HG03159 (cell line): ENCODE data around the gene RTRAF.

ENCODE experiments used
- ATAC-seq: cut with Tn5 transposase; IDR thresholded peaks from one replicate; pipeline ENCODE4 v1.9.1; 2021; ENCODE audit warnings: mild to moderate bottlenecking, moderate library complexity; ENCODE audit not compliant: unreplicated experiment

The RTRAF gene

GRCh38 chr14:51989293-51990234 is at the start of gene RTRAF:
RTRAF (plus strand) TSS chr14:51989546; CDS start chr14:51989640, 94 bp downstream.
- peak; percentile 92 for ATAC-seq

GRCh38 chr14:51939755-51940301 is 49.5 kb upstream of the RTRAF start:
- no peak for ATAC-seq

DNA sequence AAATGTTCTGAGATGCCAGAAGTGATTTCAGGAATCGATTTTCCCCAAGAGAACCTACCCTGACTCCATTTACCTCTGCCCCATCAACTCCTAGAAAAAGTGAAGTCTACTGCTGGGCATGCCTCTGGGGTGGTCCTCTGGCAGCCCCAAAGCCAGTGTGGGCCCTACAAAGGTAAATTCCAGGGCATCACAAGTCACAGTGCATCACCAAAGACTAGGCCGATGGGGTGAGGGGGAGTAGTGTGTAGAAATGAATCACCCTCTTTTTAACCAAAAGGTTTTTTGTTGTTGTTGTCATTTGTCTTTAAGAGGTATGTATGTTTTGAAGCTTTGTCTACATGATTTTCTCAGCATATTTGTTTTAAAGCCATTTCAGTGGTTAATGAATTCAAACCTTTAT is 46.4 kb upstream of the RTRAF start:
- ATAC-seq: no peak

- no peak for ATAC-seq
Observed at GRCh38 chr14:51950007-51950406, 39.3 kb upstream of the RTRAF start.

DNA sequence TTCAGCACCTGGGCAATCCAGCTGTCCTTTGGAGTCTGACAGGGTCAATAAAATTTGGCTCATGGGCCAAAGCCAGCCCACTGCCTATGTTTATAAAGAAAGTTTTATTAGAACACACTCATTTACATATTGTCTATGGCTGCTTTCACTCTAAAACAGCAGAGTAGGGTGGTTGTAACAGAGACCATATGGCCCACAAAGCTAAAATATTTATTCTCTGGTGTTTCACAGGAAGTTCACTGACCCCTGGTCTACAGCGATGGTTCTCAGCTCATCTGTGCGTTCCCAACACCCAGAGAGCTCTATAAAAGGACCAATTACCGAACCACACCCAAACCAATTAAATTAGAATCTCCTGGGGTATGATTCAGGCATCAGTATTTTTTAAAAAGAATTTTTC is 37.7 kb upstream of the RTRAF start:
- no peak for ATAC-seq

GRCh38 chr14:51954031-51954430 is 35.3 kb upstream of the RTRAF start:
- no peak for ATAC-seq

- ATAC-seq: no peak
Observed at GRCh38 chr14:51954657-51955056, 34.7 kb upstream of the RTRAF start.

DNA sequence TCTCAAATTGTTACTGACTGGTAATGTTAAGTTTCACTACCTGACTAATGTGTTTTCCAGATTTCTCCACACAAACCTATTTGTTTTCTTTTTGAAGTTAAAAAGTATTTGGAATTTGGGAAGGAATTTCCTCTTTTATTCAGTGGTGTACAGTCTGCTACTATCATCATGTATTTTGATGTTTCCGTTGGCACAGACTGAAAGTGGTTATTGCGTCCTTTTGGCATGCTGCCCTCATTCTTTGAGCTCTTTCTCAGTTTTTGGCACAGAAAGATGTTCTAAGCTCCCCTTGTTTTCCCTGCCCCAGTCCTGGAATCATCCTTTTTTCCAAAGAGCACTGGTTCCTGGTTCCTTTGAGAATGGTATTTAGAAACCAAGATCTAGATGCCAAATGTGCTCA is 31.4 kb upstream of the RTRAF start:
- ATAC-seq: no peak

GRCh38 chr14:51959928-51960327 is 29.4 kb upstream of the RTRAF start:
- ATAC-seq: no peak

DNA sequence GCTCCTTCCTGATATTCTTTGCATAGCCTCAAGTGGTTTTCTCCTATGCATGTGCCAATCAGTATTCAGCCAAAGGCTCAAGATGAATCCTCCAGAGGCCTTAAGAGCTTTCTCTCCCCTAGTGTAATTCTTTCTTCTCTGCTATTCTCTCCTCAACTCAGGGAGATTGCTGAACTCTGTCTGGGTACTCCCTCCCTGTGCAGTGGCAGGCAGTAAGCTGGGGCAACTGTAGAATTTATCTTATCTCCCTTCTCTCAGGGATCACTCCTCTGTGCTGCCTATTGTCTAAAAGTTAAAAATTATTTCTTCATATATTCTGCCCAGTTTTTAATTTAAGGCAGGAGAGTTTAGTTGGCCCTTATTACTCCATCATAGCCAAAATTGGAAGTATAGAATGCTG is 28.5 kb upstream of the RTRAF start:
- ATAC-seq: no peak

DNA sequence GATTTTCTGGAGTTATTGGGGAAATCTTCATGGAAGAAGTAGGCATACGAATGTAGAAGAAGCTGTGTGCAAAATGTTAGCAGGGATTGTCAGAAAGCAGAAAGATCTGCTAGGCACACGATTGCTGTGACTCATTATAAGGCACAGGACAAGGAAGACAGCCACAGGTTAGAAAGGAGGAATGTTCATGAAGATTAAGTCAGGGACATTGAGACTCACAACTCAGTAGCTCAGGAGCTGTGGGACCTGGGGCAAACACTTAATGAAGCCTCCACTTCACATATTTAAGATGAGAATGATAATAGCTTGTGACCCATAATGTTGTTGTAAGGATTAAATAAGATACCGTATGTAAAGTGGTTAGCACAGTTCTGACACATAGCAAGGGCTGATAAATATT is 26.6 kb upstream of the RTRAF start:
- no peak for ATAC-seq

- ATAC-seq: no peak
Observed at GRCh38 chr14:51963286-51963685, 26.1 kb upstream of the RTRAF start.

DNA sequence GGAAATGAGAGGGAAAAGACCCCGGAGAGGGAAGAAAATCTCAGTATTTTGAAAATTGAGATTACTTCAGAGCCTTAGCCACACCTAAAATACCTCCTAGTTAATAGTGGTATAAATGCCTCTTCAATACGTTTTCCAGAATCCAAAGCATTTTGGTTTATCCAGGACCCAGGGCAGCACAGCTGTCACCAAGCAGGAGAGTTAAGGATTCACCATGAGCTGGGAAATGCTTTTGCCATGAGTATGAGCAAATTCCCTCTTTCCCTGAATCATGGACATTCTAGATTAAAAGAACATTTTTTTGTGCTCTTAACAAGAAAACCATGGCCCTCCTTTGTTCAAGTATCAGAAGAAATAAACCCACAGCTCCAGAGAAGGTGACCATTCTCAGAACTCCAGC is 21.8 kb upstream of the RTRAF start:
- no peak for ATAC-seq

- no peak for ATAC-seq
Observed at GRCh38 chr14:51969852-51970540, 19.4 kb upstream of the RTRAF start.

DNA sequence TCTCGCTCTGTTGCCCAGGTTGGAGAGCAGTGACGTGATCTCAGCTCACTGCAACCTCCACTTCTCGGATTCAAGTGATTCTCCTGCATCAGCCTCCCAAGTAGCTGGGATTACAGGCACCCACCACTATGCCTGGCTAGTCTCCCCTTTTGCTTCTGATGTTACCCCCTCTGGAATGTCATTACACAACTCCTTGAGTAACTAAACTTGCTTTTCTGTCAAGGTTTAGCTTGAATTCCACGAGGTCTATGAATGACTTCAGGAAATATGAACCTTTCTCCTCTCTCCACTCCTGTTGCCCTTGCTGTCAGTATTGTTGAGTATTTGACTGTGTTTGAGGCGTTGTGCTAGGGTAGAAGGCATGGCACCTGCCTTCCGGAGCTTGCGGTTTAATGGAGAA is 16.8 kb upstream of the RTRAF start:
- no peak for ATAC-seq

GRCh38 chr14:51977075-51977474 is 12.3 kb upstream of the RTRAF start:
- no peak for ATAC-seq

DNA sequence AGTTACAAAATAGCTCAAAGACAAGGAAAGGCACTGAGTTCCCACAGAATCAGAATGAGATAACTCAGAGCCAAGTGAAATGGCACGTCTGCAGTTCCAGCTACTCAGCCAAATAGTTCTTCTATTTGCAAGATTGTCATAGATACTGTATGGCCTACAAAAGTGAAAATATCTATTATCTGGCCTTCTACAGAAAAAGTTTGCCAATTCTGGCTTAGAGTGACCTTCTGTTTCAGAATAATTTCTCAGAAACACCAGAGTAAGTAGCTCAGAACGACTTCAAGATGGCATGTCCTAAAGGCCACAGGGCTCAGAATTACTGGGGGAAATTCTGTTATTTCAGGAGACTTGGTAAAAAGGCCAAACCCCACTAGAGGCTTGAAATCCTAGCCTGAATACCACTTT is 10.7 kb upstream of the RTRAF start:
- ATAC-seq: no peak

GRCh38 chr14:51979088-51979709 is 10.1 kb upstream of the RTRAF start:
- ATAC-seq: peak; percentile 70

GRCh38 chr14:51981218-51981854 is 8.0 kb upstream of the RTRAF start:
- ATAC-seq: no peak

DNA sequence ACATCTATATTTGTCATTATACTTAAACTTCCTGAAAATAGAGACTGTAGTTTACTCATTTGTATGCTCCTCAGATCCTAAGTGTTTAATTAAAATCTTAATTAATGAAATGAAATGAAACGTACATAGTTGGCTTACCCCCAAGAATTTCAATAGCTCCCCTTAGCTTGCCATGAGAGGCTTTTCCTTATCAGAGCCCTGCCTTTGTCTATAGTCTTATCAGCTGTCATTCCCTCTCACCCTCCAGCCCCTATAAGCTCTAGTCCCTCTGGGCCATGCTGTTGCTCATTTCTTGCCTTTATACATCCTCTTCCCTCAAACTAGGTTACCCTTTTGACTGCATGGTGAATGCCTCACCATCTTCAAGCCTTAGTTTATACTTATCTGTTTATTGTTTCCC is 1.1 kb upstream of the RTRAF start:
- no peak for ATAC-seq

- no peak for ATAC-seq
Observed at GRCh38 chr14:51990488-51990887, 1.1 kb downstream of the RTRAF start.
